HG03135 (cell line): Measurements from ENCODE around the gene CMIP.

Source experiments
- ATAC-seq: cut with Tn5 transposase; IDR thresholded peaks from one replicate; pipeline ENCODE4 v1.9.1; 2021; ENCODE audit warnings: mild to moderate bottlenecking, moderate library complexity; ENCODE audit not compliant: unreplicated experiment

CMIP gene

DNA sequence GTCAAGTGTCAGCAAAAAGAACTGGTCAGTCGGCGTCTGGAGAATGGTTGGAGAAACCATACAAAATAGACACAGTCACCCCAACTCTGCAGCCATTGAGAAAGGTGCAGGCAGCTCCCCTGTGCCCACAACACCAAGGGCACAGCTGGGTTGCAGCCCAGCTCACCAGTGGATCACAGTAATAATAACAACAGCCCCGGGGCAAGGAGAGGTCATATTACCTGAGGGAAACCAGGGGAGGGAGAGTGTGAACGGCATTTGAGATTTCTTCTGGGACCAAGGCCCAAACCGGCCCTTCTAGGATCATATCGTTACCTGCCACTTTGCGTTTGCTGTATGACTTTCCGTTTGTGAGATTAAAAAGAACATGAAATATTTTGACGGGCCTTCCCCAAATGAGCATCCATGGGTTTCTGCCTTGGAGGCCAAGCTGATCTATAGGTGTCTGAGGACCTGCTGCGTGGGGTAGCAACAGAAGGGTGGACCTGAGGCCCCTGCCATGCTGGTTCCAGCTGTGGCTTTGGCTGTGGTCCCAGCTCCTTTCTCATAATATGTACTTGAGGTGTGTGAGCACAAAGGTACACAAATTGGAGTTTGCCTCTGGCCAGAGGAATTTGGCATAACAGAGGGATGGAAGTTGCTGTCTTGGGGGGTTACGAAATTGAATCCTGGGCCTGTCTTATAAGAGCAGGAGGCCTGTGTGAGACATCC is 154.6 kb downstream of the CMIP start:
- ATAC-seq = no peak

DNA sequence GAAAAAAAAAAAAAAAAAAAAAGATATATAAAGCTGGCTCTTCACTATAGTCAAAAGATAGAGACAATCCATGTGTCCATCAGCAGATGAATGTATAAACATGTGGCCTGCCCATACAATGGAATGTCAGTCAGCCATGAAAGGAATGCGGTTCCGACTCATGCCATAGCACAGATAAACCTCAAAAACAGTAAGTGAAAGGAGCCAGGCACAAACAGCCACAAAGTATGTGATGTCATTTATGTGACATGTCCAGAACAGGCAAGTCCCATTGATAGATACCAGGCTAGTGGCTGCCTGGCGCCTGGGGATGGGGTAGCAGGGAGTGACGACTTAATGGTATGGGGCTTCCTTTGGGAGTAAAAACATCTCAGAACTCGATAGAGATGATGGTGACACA is 155.7 kb downstream of the CMIP start:
- ATAC-seq = no peak

- no peak for ATAC-seq
Observed at GRCh38 chr16:81601008-81601428, 156.4 kb downstream of the CMIP start.

DNA sequence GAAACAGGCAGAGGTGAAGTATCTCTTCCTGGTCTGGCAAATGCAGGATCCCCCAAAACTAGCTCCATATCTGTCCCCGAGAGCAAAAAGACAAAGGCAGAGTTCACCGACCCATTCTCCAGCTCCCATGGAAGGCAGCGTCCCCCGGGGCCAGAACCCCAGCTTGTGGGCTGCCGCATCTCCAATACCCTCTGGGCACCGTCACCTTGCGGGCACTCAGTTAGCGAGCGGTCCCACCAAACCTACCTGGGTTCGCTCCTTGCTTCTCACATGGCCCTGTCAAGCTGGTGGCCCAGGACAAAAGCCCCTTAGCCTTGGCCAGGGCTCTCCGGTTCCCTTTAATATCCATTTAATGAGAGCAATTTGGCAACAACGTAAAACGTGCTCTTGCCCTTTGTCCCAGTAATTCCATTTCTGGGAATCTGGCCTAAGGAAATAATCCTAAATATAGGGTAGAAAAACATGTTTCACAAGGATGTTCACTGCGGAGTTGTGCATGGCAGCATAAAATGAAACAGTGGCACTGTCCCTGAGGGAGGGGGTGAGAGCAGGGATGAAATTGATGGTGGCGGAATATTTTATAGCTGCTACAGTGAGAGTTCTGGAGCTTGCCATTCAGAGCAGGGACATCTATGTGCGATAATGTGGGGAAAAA is 157.1 kb downstream of the CMIP start:
- no peak for ATAC-seq

GRCh38 chr16:81602256-81602776 is 157.7 kb downstream of the CMIP start:
- no peak for ATAC-seq

DNA sequence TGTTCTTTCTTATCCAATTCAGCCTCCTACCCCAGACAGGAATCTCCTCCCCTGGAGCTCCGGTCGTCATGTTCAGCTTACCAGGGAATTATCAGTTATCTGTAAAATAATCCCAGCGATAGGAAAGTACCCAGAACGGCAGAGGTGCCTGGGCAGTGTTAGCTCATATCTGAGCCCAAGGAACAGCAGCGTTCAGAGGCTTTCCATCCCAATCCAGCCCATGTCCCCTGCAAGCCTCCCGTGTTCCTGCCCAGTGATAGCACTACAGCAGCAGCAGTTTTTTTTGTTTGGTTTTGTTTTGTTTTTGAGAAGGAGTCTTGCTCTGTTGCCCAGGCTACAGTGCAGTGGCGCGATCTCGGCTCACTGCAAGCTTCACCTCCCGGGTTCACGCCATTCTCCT is 158.2 kb downstream of the CMIP start:
- no peak for ATAC-seq

DNA sequence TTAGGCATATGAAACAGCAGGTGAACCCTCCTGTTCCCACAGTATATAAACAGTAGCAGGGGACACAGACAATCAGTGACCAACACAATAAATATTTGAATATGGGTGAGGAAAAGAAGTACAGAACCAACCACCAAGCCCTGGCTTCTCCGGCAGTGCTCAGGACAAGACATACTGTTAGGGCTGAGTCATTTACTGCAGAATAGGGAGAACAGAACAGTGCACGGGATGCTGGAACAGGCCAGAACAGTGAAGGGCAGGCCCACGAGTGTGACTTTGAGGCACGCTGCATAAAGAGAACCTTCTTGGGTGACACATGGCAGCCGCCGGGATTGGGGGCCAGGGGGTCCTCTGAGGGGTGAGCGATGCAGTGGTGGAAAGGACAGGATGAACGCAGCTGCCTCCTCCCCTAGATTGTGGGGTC is 160.4 kb downstream of the CMIP start:
- no peak for ATAC-seq

- no peak for ATAC-seq
Observed at GRCh38 chr16:81606039-81606438, 161.4 kb downstream of the CMIP start.

DNA sequence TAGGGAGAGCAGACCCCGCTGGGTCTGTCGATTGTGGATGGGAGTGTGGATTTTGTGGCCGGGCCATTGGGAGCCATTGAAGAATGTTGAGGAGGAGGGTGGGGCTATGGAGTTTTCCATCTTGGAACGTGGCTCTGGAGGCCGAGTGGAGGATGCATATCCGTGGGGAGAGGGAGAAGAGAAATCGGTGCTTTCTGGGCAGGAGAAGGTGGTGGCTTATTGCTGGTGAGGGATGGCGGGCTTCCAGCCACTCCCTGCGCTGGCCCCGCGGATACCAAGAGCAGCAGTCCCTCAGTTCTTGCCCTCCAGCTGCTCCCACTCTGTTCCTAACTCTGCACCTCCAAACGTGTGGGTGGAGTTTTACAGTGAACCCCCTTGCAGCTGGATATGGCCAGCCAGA is 162.4 kb downstream of the CMIP start:
- no peak for ATAC-seq

DNA sequence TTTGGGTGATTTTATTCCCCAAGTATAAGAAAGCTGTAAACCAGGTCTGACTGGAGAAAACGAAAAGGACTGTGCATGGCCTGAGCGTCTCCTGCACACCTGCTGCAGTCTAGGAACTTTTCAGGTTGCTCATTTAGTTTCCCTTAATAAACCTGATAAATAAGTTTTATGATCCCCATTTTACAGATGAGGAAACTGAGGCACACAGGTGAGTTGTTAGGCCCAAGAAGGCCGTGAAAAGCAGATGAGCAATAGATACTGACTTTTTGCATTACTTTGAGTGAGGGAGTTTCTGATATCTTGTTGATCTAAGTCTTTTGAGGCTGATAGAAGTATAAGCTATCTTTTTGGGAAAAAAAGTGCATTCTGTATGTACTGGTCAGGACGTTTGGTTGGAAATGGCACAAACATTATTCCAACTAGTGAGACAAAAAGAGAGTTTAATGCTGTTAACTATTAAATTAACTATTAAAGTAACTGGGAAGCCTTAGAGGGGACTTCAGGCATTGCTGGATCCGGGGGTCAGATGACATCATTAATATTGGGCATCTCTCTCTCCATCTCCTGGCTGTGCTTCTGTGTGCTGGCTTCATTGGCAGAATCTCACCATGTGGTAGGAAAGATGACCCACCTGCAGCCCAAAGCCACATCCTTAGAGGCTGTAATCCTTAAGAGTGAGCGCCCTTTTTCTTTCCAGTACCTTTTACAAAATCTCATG is 163.4 kb downstream of the CMIP start:
- peak; percentile 23 for ATAC-seq

- peak; percentile 49 for ATAC-seq
Observed at GRCh38 chr16:81608523-81609209, 164.1 kb downstream of the CMIP start.

- ATAC-seq = no peak
Observed at GRCh38 chr16:81609323-81609892, 164.8 kb downstream of the CMIP start.

DNA sequence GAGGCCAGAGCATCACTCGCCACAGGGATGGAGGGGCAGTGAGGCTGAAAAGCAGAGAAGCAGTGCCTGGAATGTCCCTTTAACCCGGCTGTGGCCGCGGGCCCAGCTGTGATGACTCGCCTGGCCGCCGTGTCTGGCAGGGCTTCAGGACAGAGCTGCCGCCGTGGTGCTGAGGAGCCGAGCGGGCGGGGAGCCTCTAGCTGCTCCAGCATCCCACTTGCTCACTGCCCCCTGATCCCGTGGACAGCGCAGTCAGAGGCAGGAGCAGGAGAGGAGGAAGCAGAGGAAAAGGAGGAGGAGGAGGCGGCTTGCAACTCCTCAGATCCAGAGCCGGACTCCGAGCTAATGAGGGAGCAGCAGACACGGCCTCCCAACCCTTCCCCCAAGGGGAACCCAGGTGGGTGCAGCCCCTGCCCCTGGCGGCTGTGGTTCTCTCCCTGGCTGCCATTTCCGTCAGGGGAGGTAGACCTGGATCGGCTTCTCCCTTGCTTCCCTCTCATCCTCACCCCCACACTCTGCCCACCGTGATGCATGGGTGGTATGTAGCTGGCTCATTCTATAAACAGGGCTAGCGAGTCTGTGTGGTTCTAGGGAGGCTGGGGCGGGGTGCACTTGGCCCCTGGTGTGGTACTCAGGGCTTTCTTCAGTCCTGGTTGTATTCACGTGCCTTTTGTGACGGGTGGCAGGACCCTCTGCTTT is 165.7 kb downstream of the CMIP start:
- no peak for ATAC-seq

DNA sequence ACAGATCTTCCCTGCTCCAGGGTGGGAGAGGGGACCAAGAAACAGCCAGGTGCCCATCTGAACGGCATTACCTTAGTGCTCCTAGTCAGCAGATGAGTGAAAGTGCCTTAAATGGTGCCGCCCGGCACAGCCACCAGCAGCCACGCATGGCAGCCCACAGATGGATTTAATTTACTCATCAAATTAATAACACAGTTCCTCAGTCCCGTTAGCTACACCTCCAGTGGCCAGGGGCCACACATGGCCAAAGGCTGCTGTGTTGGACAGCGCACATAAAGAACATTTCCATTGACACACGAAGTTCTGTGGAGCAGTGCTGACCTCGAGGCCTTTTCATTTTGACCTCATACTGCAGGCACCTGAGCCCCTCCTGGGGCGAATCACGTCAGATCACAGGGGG is 166.3 kb downstream of the CMIP start:
- no peak for ATAC-seq

GRCh38 chr16:81611721-81612120 is 167.1 kb downstream of the CMIP start:
- no peak for ATAC-seq

GRCh38 chr16:81612351-81613163 is 167.9 kb downstream of the CMIP start:
- no peak for ATAC-seq

DNA sequence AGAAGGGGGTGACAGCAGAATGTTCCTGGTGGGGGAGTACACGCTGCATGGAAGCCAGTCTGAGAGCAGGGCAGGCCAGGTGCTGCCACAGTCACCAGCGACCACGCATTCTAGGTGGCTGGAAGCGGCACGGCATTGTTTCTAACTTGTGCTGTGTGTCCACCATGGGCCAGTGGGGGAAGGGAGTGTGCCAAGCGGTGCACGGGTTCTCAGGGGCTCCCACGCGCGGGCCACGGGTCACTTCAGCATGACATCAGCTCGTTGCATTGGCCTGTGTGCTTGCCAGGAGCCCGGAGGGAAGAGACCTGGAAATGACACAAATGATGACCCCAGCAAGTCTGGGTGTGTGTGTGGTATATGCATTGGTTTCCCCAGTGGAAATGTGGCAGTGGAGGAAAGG is 169.6 kb downstream of the CMIP start:
- ATAC-seq = no peak

- no peak for ATAC-seq
Observed at GRCh38 chr16:81614654-81615359, 170.2 kb downstream of the CMIP start.

DNA sequence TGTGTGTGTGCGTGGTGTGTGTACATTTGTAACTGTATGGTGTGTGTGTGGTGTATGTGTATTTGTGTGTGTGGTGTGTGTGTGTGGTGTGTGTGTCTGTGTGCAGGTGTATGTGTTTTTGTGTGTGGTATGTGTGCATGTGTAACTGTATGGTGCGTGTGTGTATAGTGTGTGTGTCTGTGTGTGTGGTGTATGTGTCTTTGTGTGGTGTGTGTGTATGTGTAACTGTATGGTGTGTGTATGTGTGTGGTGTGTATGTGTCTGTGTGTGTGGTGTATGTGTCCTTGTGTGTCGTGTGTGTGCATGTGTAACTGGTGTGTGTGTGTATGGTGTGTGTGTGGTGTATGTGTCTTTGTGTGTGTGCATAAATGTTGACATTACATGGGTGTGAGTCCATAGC is 170.8 kb downstream of the CMIP start:
- ATAC-seq = no peak
